T47D (cell line): ENCODE measurements around the gene FTCDNL1.

Experiments
- DNase-seq, 2 experiments: peaks; one replicate each; pipeline versions ENCODE4 v3.0.0 to v3.0.0-alpha.2; 2011 to 2012; ENCODE audit warnings: low read depth in 1 of 2, low spot score in 1 of 2
- JUND ChIP-seq: IDR thresholded peaks from 2 replicates; pipeline ENCODE4 v1.6.1; 2012; ENCODE audit warnings: low read depth
- in situ Hi-C: cut with HindIII; loops from 2 replicates; pipeline ENCODE4 v1.10.0; 2016; ENCODE audit warnings: low sequenced_read_pairs, low pct_unique_long_range_greater_than_20kb

FTCDNL1 gene

GRCh38 chr2:199850718-199851500, at the start of gene FTCDNL1:
TSS of gene FTCDNL1 (minus strand) at chr2:199851192. CDS start at chr2:199848962, 2,230 bp downstream.
- peak; percentile 30 to 82 for DNase-seq
- TF ChIP-seq JUND, result no peak
- in situ Hi-C loops, result no loop called here

- no peak for TF ChIP-seq JUND
- in situ Hi-C loops, result no loop called here
Measured at GRCh38 chr2:199896617-199897016, 45.6 kb upstream of the FTCDNL1 start.

DNA sequence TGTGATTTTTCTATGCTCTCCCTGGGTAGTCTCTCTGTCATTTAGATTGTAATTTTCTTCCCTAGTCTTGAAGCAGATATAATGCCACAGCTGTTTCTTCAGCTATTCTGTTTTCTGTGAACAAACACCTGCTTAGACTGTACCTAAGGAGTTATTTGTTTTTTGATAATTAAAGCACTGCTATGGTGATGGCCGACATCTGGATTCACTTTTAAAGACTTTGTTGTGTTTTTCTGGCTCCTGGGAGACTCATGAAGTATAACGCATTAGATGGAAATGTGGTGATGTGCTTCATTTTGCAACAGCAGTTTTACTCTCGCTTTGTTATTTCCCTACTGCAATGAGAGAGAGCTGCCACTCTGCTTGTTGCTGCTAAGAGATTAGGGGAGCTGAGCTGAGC, 44.4 kb upstream of the FTCDNL1 start:
- no peak for DNase-seq
- in situ Hi-C loops, result no loop called here
- no peak for TF ChIP-seq JUND

More at GRCh38 chr2:199896617-199897016, 45.6 kb upstream of the FTCDNL1 start:
- DNase-seq, result no peak

- no peak for TF ChIP-seq JUND
- in situ Hi-C loops, result no loop called here
- DNase-seq, result no peak
Measured at GRCh38 chr2:199883474-199884212, 32.7 kb upstream of the FTCDNL1 start.

DNA sequence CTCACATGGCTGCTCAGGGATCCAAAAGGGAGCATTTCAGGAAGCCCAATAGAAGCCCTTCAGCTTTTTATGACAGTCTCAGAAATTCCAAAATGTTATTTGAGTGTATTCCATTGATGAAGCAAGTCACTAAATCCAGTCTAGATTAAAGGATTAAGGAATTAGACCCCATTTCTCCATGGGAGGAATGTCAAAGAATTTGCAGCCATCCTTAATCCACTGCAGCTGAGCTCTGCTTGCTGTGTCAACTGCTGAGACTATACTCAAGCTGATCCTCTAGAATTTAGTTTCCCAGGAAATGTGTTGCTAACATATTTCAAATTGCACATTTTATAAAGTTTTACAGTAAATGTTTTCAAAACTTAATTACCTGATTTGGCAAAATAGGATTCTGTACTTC, 31.7 kb upstream of the FTCDNL1 start:
- DNase-seq, result no peak
- no peak for TF ChIP-seq JUND
- in situ Hi-C loops, result no loop called here

DNA sequence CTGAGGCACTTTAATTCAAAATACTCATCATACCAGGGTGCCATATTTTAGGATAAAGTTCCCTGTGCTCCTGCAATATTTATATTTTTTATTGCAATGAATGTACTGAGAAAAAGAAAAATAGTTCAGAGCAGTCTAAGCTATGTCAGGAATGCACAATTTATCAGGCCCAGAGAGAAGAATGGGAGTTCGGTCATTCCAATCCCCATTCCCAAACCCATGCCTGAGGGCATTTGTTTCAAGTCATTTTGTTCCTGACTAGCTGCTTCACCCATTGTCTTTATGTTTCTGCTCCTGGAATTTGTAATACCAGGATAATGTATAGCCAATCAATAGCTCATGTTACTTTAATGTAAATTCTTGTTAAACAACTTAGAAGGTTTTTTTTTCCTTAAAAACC, 24.4 kb upstream of the FTCDNL1 start:
- in situ Hi-C loops, result no loop called here

DNA sequence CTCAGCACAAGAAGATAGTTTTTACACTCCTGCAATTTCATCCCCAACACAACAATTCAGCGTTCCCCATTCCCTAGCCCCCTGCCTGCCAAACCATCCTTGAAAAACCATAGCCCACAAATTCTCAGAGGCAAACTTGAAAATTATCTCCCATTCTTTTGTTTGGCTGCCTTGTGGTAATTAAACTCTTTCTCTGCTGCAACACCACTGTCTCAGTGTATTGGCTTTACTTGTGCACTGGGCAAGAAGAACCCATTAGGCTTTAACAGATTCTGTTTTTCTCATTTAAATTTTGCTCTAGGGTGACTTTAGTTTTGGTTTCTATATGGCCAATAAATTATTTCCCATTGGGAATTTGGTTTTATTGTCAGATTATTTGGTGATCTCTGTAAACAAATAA, 23.2 kb upstream of the FTCDNL1 start:
- in situ Hi-C loops, result no loop called here
- DNase-seq, result no peak
- no peak for TF ChIP-seq JUND

More for the DNA sequence above, 24.4 kb upstream of the FTCDNL1 start:
- TF ChIP-seq JUND, result no peak
- DNase-seq, result no peak

DNA sequence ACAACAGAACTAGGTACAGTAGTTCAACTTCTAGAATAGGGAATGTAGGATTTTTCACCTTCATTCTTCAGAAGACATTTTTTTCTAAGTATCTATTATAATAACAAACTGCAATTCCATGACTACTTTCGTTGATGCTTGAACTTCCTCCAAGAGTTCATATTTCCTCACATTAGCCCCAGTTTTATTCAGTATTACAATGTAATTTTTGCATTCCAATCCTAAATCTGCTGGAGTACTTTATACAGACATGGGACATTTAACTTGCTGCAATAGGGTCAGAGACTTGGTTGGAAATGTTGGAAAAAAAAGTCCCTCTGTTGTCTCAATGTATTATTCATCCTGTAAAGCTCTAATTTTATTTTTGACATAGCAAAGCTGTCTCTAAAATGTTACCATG, 19.6 kb upstream of the FTCDNL1 start:
- DNase-seq, result no peak
- in situ Hi-C loops, result no loop called here
- no peak for TF ChIP-seq JUND

DNA sequence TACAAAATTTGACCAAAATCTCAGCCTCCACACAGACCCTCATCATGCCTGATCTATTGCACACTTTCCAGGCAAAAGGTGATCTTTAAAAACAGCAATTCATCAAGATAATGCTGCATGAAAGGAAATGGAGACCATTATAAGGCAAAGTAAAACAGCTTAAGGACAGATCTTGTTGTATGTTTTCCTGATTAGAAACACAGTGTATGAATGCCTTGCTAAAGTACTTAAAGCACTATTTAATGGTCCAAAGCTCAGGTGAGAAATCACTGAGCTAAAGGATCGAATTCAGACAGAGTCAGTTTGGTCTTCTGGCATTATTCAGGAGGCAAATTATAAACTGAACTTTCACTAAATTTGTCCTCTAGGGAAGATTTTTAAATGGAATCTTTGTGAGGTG, 18.7 kb upstream of the FTCDNL1 start:
- in situ Hi-C loops, result no loop called here
- no peak for DNase-seq
- no peak for TF ChIP-seq JUND

GRCh38 chr2:199869227-199869541, 18.2 kb upstream of the FTCDNL1 start:
- no peak for TF ChIP-seq JUND
- no peak for DNase-seq
- in situ Hi-C loops, result no loop called here

DNA sequence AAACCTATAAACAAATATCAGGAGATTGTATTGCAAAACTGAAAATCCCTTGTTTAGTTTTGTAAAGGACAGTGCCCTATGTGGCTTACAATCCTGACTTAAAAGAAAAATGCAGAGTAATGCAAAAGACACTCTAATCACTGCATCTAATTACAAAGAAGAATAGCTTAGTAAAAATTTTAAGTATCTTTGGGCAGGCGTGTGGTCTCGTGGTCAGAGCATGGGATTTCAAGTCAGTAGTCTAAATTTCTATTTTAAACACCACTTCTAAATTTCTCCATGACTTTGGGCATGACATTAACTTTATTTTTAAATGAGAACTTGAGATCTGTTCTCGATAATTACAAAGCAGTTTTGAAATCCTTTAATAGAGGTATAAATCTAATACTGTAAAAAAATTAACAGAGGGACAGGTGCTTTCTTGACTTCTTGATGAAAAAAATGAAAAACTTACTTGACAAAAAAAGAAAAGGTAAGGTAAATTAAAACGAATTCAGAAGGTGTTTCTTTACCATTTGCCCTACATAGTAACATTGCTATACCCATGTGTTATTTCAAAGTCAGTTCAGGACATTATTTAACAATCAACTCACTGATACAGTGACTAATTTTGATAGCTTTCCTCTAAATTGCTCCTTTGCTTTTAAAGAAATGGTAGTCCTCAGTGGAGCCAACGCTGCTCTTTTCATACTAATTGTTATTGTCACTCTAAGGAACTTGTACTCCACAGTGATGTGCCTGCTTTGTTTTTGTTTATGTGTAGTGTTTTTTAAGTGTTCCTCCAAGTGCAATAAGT, 17.6 kb upstream of the FTCDNL1 start:
- TF ChIP-seq JUND, result no peak
- in situ Hi-C loops, result no loop called here
- no peak for DNase-seq

DNA sequence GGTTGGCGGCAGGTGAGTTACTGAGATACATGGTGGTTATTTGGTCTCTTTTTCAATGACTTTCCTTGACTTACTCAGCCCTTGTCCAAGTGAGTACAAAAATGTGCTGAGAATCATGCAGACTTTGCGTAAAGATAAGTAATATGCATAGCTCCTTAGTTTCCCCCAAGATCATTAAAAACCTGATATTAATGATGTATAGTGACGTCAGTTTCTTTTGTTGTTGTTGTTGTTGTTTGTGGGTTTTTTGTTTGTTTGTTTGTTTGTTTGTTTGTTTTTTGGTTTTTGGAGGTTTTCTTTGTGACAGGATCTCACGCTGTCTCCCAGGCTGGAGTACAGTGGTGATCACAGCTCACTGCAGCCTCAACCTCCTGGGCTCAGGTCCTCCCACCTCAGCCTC, 14.9 kb upstream of the FTCDNL1 start:
- in situ Hi-C loops, result no loop called here
- DNase-seq, result no peak
- TF ChIP-seq JUND, result no peak

DNA sequence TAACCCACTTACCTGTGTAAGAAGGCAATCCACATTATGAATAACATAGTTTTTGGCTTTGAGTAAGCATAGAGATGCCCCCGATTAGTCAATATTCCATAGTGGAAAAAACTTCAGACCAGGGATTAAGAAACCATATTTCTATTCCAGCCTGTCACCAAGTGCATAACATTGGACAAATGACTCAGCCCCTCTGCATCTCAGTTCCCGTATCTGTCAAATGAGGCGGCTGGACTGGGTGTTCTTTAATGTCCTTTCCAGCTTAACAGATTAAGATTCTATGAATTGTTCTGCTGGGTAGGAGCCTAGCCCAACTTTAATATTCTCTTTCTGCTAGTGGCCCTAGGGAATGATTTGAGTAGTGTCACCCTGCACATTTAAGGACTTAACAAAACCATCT, 11.8 kb upstream of the FTCDNL1 start:
- no peak for TF ChIP-seq JUND
- in situ Hi-C loops, result no loop called here
- DNase-seq, result no peak
